ENCODE data around the gene SDHB. TPM values are rescaled to one million over a fixed set of nuclear protein-coding genes. Genes with fewer than 3 reads are reported as not detected.

The SDHB gene
- total and polyA plus RNA-seq, 10 of the 15 experiments (the other 5 are each of a cell fraction or from before 2014, with no cell fraction given): 101 to 319 (median 188) TPM

DNA sequence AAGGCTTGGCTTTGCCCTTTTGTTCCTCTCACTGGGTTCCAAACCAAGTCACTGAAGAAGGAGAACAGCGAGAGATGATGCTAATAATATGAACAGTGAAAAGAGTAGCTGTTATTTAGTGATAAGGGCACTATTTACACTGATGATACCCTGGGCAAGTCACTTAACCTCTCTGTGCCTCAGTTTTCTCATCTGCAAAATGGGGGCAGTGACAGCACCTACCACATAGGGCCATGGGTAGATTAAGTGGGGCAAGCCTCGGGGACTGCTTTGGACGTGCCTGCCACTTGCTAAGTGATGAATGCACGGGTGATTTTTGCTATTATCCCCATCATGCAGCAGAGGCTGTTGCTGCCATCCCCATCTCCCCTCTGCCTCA, 51.3 kb downstream of the SDHB start:
- ATAC-seq (no peak), FAIRE-seq (no peak), DNase-seq (ENCODE audit: low read depth, low spot score) (no peak)
- H3K79me2 ChIP-seq (ENCODE audit: control insufficient read depth, insufficient read depth, low read length): no peaks in the 10 kb centered on the region
- ChIA-PET SMC1A (ENCODE audit: uncharacterized antibody, unreplicated experiment) (no interaction called here), RAD21 (ENCODE audit: unreplicated experiment) (no interaction called here), POLR2A (no interaction called here), CTCF (no interaction called here)
- no peak overlapping the region for H2AFZ ChIP-seq (ENCODE audit: control insufficient read depth, low read depth, low read length)
- no peak overlapping the region for H3K4me2 ChIP-seq (ENCODE audit: control insufficient read depth, insufficient read depth)
- H3K36me3 ChIP-seq (ENCODE audit: control insufficient read depth in 2 of 2, insufficient read depth in 2 of 2, low read length in 1 of 2): peaks cover 0 to 3% of the 10 kb centered on the region in 2 experiments; a peak in 2 of 4 replicates
- WGBS (ENCODE audit: insufficient coverage, insufficient replicate concordance, low lambda C conversion rate, missing lambda C conversion rate): 90% methylated on average over 4 of the region's 4 CpGs
- BruUV-seq (replicated peaks): no TSS peak
- intact Hi-C loops (cut with micrococcal nuclease; ENCODE audit: unreplicated experiment): no loop called here
- H3K4me1 ChIP-seq (ENCODE audit: control insufficient read depth, insufficient read depth, low read length): no peaks in the 10 kb centered on the region
- H3K9me3 ChIP-seq (replicated peaks; ENCODE audit: control insufficient read depth, insufficient read depth, low read length): no peaks in the 10 kb centered on the region
- H3K4me3 ChIP-seq: no peak overlapping the region
- no peaks in the 10 kb centered on the region for H3K27me3 ChIP-seq (replicated peaks in 1 of 2; ENCODE audit: control insufficient read depth in 2 of 2, insufficient read depth in 2 of 2, low read length in 1 of 2)
- no peaks in the 10 kb centered on the region for H4K20me1 ChIP-seq (ENCODE audit: control insufficient read depth, insufficient read depth)
- H3K9ac ChIP-seq (ENCODE audit: control insufficient read depth, insufficient read depth, low read length): no peak overlapping the region
- no peak overlapping the region for H3K27ac ChIP-seq (ENCODE audit: control insufficient read depth, insufficient read depth)
- in situ Hi-C loops (cut with MboI): no loop called here
- TF ChIP-seq RAD51 (IDR thresholded peaks at IDR 0.05): no peak
- TF ChIP-seq, protein P1, sequence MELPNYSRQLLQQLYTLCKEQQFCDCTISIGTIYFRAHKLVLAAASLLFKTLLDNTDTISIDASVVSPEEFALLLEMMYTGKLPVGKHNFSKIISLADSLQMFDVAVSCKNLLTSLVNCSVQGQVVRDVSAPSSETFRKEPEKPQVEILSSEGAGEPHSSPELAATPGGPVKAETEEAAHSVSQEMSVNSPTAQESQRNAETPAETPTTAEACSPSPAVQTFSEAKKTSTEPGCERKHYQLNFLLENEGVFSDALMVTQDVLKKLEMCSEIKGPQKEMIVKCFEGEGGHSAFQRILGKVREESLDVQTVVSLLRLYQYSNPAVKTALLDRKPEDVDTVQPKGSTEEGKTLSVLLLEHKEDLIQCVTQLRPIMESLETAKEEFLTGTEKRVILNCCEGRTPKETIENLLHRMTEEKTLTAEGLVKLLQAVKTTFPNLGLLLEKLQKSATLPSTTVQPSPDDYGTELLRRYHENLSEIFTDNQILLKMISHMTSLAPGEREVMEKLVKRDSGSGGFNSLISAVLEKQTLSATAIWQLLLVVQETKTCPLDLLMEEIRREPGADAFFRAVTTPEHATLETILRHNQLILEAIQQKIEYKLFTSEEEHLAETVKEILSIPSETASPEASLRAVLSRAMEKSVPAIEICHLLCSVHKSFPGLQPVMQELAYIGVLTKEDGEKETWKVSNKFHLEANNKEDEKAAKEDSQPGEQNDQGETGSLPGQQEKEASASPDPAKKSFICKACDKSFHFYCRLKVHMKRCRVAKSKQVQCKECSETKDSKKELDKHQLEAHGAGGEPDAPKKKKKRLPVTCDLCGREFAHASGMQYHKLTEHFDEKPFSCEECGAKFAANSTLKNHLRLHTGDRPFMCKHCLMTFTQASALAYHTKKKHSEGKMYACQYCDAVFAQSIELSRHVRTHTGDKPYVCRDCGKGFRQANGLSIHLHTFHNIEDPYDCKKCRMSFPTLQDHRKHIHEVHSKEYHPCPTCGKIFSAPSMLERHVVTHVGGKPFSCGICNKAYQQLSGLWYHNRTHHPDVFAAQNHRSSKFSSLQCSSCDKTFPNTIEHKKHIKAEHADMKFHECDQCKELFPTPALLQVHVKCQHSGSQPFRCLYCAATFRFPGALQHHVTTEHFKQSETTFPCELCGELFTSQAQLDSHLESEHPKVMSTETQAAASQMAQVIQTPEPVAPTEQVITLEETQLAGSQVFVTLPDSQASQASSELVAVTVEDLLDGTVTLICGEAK (IDR thresholded peaks at IDR 0.05; ENCODE audit: borderline replicate concordance): no peak
- TF ChIP-seq JUNB (IDR thresholded peaks at IDR 0.05): no peak
- TF ChIP-seq, protein P2, sequence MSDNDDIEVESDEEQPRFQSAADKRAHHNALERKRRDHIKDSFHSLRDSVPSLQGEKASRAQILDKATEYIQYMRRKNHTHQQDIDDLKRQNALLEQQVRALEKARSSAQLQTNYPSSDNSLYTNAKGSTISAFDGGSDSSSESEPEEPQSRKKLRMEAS (IDR thresholded peaks at IDR 0.05; ENCODE audit: low read depth, low read length): no peak
- TF ChIP-seq, protein P3, sequence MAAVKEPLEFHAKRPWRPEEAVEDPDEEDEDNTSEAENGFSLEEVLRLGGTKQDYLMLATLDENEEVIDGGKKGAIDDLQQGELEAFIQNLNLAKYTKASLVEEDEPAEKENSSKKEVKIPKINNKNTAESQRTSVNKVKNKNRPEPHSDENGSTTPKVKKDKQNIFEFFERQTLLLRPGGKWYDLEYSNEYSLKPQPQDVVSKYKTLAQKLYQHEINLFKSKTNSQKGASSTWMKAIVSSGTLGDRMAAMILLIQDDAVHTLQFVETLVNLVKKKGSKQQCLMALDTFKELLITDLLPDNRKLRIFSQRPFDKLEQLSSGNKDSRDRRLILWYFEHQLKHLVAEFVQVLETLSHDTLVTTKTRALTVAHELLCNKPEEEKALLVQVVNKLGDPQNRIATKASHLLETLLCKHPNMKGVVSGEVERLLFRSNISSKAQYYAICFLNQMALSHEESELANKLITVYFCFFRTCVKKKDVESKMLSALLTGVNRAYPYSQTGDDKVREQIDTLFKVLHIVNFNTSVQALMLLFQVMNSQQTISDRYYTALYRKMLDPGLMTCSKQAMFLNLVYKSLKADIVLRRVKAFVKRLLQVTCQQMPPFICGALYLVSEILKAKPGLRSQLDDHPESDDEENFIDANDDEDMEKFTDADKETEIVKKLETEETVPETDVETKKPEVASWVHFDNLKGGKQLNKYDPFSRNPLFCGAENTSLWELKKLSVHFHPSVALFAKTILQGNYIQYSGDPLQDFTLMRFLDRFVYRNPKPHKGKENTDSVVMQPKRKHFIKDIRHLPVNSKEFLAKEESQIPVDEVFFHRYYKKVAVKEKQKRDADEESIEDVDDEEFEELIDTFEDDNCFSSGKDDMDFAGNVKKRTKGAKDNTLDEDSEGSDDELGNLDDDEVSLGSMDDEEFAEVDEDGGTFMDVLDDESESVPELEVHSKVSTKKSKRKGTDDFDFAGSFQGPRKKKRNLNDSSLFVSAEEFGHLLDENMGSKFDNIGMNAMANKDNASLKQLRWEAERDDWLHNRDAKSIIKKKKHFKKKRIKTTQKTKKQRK (IDR thresholded peaks at IDR 0.05; ENCODE audit: low read depth, low read length): no peak
- TF ChIP-seq NR2F1 (conservative IDR thresholded peaks at IDR 0.05): no peak
- TF ChIP-seq ETV6 (conservative IDR thresholded peaks at IDR 0.05 in 1 of 2, IDR thresholded peaks at IDR 0.05 in 1 of 2; ENCODE audit: borderline replicate concordance in 1 of 2, low read depth in 1 of 2): no peak
- TF ChIP-seq NFYB (IDR thresholded peaks at IDR 0.05; ENCODE audit: insufficient read depth, low read depth, low read length): no peak
- TF ChIP-seq POU2F2 (IDR thresholded peaks at IDR 0.05; ENCODE audit: borderline replicate concordance, low read depth, low read length): no peak
- TF ChIP-seq CHD4 (IDR thresholded peaks at IDR 0.05): no peak
- TF ChIP-seq, protein P4, sequence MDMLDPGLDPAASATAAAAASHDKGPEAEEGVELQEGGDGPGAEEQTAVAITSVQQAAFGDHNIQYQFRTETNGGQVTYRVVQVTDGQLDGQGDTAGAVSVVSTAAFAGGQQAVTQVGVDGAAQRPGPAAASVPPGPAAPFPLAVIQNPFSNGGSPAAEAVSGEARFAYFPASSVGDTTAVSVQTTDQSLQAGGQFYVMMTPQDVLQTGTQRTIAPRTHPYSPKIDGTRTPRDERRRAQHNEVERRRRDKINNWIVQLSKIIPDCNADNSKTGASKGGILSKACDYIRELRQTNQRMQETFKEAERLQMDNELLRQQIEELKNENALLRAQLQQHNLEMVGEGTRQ (IDR thresholded peaks at IDR 0.05; ENCODE audit: borderline replicate concordance, low read depth, low read length): no peak
- TF ChIP-seq, protein P5, sequence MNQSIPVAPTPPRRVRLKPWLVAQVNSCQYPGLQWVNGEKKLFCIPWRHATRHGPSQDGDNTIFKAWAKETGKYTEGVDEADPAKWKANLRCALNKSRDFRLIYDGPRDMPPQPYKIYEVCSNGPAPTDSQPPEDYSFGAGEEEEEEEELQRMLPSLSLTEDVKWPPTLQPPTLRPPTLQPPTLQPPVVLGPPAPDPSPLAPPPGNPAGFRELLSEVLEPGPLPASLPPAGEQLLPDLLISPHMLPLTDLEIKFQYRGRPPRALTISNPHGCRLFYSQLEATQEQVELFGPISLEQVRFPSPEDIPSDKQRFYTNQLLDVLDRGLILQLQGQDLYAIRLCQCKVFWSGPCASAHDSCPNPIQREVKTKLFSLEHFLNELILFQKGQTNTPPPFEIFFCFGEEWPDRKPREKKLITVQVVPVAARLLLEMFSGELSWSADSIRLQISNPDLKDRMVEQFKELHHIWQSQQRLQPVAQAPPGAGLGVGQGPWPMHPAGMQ (IDR thresholded peaks at IDR 0.05; ENCODE audit: borderline replicate concordance): no peak
- TF ChIP-seq GATAD2B (conservative IDR thresholded peaks at IDR 0.05; ENCODE audit: low read depth): no peak

Data from GM12878 (cell line).